Measurements from ENCODE around the gene SERPINB7.
"Not testable (repeated sequence)": the region's sequence is repeated elsewhere in the genome, so short reads cannot be mapped to it uniquely, and the experiment has no call there.

SERPINB7 gene, protein sequence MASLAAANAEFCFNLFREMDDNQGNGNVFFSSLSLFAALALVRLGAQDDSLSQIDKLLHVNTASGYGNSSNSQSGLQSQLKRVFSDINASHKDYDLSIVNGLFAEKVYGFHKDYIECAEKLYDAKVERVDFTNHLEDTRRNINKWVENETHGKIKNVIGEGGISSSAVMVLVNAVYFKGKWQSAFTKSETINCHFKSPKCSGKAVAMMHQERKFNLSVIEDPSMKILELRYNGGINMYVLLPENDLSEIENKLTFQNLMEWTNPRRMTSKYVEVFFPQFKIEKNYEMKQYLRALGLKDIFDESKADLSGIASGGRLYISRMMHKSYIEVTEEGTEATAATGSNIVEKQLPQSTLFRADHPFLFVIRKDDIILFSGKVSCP

DNA sequence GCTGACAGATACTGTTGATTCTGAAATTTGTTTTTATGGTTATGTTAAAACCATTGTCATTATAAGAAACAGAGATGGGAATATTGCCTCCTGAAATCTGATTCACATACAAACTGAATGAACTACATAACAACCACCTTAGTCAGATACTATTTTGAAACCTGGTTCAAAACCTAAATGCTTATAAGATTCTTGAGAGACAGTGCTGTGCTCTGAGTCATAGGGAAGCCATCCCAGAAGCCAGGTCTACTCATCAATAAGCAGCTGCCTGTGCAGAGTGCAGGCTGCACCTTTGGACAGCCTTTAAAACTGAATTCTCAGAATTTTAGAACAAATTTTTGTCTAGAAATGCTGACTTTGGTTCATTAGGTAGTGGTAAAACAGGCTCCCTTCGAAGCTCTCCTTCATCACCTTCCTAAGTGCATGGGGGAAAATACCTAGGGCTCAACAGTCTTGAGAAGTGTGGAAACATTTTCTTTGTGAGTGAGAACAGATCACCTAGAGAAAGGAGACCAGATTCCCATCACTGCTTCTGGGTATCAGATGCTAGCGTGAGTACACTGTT, at the start of gene SERPINB7:
Gene SERPINB7, plus strand, starts transcription at position 253 of the 565 bp plus-strand sequence. CDS start 6,955 bp downstream, outside the sequence.
- DNase-seq (ENCODE audit: low read depth), result peak; percentile 98

DNA sequence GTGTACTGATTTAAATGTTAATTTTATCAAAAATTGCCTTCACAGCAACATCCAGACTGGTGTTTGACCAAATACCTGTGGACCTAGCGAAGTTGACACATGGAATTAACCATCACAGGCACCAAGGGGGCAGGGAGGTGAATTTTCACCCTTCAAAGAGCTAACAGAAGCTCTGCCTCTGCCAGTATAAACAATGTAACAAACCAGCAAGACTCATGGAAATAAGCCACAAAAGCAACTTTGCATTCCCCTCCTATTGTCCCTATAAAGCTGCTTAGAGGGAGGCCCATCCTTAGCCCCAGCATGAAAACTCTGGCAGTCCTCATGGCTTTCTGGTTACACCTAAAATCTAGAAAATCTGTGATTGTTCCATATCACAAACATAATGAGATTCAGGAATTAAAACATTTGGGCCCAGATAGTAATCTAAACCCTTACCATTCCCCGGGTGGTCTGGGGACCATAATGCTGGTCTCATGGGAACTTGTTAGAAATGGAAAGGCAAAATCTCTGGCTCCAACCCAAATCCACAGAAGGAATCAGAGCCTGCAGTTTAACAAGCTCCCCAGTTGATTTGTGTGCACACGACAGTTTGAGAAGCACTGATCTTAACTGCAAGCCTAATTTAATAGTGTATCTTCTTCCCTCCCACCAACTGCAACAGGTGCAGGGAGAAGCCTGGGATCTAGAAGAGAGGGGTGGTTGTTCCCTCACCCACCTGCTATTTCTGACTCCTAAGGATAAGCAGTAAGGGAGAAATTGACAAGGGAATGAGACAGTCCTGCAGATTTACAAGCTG, 49.3 kb upstream of the SERPINB7 start:
- no peak for DNase-seq (ENCODE audit: low read depth)

DNA sequence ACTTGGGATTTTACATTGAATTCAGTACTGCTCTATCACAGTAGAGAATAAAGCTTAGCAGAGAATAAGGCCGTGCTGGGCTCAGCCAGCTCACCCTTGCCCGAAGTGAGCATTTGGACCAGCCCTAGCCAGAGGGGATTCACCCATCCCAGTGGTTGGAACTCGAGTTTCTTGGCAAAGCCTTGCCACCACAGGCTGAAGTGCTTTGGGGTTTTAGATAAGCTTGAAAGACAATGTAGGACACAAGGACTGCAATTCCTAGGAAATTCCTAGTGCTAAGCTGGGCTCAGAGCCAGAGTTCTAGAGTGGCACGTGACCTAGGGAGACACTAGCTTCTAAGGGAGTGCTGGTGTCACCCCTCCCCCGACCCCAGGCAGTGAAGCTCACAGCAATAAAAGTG, 44.4 kb upstream of the SERPINB7 start:
- DNase-seq (ENCODE audit: low read depth), result no peak

DNA sequence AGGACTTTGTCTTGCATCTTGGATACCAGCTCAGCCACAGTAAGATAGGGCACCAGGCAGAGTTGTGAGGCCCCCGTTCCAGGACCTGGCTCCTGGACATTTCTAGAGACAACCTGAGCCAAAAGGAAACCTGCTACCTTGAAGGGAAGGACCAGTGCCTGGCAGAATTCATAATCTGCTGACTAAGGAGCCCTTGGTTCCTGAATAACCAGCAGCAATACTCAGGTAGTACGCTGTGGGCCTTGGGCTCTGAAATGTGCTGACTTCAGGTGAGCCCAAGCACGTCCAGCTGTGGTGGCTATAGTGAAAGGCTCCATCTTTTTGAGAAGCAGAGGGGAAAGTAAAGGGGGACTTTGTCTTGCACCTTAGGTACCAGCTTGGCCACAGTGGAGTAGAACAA, 44.0 kb upstream of the SERPINB7 start:
- no peak for DNase-seq (ENCODE audit: low read depth)

DNA sequence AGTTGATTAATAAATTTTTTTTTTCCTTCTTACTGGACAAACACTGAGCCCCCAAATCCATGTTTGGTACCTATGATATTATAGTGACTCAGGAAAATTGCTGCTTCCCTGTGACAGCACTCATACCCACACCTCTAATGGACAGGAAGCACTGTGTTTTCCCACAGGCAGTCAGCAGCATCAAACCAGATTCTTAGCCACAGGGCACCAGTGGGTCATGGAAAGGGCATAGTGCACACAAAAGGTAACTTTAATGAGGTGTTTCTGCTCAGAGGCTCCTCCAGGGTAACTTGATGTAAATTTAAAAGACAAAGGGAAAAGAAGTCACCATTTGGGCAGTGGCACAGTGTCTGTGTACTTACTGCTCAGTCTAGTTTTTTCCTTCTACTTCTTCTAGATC, 38.3 kb upstream of the SERPINB7 start:
- peak; percentile 83 for DNase-seq (ENCODE audit: low read depth)

DNA sequence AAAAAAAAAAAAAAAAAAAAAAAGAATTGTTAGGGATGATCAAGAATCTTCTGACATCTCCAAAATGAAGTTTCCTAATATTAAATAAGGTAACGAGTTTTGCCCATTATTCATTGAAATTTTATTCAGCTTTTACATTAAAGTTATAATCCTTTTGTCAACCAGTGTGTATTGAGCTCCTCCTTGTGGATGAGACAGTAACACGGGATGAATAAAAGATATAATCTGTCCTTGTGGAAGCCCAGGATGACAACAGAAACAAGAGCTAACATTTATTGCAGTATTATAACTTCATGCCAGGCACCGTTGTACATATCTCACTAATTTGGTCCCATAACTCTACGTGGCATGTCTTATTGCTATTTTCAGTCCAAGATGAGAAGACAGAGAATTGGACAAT, 33.4 kb upstream of the SERPINB7 start:
- DNase-seq (ENCODE audit: low read depth), result peak; percentile 76

DNA sequence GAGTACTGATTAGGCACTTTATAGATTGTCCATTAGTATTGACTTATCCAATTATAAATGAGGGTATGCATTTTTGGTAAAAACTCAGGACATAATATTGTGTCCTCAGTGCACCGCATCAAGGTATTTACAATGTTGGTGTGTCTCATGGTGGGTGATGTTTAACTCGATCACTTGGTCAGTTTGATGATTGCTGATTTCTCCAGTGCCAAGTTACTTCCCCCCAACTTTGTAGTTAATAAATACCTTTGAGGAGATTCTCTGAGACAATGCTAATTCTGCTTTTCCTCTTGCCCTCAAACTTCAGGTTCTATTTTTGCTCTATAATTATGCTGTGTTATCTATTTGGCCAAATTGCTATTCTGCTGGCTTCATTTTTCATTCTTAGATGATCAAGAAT, 28.2 kb upstream of the SERPINB7 start:
- no peak for DNase-seq (ENCODE audit: low read depth)

DNA sequence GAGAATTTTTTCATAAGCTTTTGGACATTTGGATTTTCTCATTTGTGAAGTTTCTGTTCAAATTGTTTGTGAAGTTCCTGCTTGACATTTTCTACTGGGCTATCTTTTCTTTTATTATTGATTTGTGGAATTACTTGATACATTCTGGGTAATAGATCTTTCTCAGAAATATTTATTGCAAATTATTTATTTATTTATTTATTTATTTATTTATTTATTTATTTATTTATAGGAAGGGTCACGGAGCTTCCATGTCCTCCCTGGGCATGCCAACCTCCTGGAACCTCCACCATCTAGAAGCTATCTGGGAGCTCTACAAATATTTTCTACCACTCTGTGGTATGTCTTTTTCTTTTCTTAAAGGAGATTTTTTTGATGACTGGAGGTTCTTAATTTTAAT, 25.7 kb upstream of the SERPINB7 start:
- no peak for DNase-seq (ENCODE audit: low read depth)

DNA sequence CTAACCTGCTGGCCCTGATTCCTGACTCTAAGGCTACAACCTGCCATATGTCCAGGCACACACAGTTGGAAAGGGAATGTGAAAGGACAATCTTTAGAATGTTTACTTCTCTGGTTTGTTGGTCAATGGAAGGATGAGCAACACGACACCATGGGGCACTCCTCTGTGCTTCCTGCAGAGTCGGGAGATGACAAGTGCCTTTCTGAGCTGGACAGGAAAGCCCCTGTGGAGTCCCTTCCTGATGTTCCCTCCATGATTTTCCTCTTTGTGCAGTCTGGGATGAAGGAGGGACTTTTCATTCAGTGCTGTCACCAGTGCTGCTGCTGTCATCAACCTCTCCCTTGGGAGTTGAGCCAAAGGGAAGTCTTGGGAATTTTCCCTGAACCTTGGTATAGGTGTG, 22.6 kb upstream of the SERPINB7 start:
- no peak for DNase-seq (ENCODE audit: low read depth)

DNA sequence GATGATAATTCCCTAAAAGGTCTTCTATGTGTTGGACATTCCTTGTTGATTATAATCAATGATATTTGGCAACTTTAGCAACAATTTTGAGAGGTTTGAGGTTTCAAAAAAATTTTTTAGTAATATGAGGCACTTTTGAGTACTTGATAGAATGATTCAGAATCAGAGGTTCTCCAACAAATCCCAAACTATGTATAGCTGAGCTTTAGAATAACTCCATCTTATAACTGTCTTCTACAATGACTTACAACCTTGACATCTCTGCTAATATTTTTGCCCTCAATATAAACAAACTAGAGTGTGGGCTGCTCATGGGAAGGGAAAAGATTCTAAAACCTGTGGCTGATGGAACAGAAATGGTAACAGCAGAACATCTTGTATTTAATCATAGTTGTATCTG, 21.5 kb upstream of the SERPINB7 start:
- no peak for DNase-seq (ENCODE audit: low read depth)

DNA sequence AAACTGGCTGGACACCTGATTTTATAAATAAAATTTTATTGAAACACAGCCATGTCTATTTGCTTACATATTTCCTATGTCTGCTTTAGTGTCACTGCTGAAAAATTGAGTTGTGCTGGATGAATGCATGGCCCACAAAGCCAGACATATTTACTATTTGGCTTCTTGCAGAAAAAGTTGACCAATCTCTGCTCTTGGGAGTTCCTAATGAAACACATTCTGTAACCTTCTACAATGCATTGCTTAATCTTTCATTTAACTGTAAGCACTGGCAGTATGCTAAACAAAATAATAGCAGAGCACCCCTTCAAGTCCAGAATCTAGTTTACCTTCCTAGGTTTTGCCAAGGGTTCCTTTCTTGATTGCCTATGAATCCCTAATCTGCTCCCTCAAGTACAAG, 17.7 kb upstream of the SERPINB7 start:
- no peak for DNase-seq (ENCODE audit: low read depth)

DNA sequence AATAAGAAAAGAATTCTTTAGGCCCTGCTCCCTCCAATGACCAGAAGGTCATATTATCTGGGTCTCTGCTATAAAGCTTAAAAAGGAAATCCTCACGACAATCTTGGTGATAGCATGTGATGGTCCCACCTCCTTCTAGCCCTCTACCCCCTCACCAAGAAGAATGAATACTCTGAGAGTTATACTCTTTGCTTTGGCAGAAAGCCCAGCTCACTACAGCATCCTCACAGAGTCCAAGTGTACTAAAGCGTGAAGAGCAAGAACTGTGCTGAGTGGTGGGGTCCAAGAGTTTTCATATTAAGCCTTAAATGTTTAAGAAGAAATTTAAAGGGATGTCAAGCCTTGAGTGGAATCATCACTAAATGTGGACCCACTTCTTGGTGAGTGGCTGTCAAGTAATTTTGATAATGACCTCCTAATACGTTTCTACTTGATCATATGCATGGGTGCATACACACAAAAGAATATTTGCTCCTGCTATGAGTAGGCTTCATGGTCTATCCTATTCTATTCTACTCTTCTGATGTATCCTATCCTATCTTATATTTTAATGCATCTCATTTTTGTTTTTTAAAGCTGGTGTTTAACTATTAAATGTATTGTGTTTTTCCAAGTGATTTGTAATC, 16.5 kb upstream of the SERPINB7 start:
- no peak for DNase-seq (ENCODE audit: low read depth)

DNA sequence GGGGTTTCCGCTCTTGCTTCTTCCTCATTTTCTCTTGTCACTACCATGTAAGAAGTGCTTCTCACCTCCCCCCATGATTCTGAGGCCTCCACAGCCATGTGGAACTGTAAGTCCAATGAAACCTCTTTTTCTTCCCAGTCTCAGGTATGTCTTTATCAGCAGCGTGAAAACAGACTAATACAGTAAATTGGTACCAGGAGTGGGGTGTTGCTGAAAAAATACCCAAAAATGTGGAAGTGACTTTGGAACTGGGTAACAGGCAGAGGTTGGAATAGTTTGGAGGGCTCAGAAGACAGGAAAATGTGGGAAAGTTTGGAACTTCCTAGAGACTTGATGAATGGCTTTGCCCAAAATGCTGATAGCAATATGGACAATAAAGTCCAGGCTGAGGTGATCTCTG, 15.4 kb upstream of the SERPINB7 start:
- DNase-seq (ENCODE audit: low read depth), result not testable (repeated sequence)

DNA sequence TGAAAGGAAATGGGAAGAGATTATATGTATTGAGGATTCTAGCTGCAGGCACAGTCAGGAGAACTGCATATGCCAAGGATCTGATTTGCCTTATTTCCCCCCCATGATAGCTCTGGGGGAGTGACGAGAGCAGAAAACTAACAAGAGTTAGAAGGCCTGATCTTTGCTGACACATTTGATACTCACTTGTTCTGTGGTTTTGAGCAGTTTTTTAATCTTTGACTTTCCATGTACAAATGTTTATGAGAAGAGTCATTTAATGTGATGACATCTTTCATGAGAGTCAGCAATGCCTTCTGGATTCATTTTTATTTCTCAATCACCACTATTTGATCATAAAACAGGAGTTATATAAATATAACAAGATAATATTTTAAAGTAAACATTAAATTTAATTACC, 12.7 kb upstream of the SERPINB7 start:
- peak; percentile 95 for DNase-seq (ENCODE audit: low read depth)

DNA sequence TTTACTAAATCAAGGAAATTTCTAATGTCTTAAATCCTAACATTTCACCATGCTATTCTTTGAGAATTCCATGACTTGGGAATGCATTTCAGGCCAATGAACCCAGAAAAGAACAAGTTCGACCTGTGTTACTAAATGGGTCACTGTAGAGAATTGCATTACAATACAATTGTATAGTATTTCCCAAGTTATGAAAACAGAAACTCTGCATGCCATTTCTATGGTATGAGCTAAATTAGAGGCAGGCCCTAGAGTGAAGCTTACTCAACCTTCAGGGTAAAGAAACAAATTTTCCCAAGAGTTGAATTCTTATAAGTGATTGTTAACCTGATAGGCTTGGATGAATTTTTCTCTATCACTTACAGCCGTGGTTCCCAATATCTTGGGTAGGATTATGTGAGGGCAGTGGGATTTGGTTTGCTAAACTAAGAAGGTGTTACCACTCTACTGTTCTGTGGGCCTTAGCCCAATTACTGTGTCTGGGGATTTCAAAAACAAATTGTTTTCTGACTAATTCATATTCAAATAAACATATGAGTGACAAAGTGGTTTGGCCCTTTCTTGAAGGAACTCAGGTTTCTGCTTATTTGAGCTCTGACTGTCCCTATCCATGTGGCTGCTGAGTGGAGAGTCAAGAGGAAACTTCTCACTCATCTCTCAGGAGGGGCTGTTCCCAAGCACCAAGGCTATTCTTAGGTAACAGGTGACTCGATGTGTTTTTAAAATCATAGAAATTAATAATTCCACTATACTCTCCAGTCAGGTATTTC, 11.2 kb upstream of the SERPINB7 start:
- peak; percentile 67 for DNase-seq (ENCODE audit: low read depth)

DNA sequence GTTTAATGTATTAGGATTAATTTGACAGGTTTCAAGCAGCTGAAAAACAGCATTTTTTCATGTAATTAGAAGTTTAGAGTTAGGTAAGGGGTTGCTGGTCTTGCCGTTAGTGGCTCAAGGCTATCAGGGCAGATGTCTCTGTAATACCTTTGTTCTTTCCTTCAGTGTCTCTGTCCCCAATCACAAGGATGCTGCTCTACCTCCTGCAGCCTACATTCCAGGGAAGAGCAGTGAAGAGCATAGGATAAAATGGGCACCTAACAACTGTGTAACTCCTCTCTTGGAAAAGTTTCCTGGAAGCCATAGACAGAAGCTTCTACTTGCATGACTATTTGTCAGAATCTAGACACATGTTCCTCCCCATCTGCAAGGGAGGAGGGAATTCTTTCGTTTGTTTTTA, 9.4 kb upstream of the SERPINB7 start:
- DNase-seq (ENCODE audit: low read depth), result no peak

DNA sequence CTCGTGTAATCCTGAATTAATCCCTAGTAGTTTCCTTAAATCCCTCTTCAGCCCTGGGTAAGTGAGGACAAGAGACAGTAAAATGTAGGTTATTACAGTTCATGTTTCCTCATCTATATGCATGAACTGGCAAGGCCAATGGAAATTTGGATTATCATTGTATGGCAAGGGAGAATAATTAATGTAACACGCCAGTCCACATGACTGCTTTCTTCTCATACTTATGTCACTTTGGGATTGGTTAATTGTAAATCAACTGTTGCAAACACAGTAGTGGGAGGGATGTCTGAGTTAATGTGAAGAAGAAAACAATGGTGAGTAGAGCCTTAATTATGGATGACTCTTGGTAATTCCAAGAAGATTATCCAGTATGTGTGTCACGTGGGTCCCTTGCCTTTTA, 1.7 kb upstream of the SERPINB7 start:
- no peak for DNase-seq (ENCODE audit: low read depth)

DNA sequence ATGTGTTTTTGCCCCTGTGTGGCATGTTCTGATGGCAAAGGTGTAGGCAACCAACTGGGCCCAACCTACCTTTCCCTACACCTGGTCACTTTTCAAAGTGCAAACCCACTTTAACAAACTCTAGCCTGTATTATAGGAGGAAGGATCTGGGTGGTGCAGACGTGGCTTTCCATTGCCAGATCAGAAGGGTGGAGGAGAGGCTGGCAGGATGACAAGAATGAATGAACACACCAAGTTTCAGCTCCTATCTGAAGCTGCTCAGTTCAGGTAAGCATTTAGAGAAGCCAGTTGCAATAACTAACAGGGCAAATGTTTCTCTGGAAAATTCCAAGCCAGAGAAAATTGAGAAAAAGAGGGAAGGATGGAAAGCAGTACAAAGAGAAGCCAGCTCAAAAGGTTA, 707 bp upstream of the SERPINB7 start:
- no peak for DNase-seq (ENCODE audit: low read depth)

DNA sequence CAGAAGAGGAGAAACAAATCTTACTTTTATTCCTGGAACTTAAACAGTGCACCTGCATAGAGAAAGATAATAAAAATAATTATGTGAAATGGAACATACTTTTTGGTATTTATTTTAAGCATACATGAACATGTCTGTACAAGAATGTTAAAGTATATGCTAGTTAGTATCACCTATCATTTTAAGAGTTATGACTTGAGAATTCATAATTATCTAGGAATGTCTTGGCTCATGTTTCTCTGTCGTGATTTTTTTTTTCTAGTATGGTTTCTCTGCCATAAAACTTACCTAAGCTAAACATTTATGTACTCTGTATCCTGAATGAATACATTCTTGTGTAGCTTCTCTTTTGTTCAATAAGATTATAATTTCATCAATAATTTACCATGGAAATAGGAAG, 4.2 kb downstream of the SERPINB7 start:
- peak; percentile 58 for DNase-seq (ENCODE audit: low read depth)

DNA sequence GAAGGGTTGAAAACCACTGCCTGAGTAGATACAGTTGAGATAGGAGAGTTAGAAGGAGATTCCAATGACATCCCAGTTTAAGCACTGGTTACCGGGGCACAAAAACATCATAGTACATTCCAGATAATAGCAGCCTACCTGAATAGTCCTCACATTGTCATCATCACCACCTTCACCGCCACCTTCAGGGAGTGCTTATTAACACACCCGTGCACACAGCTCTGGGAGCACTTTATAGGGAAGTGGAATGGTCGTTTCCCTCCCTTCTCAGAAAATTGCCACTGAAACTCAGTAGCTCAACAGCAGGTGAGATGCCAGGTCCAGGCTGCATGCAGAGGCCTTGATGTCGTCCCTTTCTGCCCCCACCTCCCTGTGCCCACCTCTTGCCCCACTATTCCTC, 8.2 kb downstream of the SERPINB7 start:
- no peak for DNase-seq (ENCODE audit: low read depth)

DNA sequence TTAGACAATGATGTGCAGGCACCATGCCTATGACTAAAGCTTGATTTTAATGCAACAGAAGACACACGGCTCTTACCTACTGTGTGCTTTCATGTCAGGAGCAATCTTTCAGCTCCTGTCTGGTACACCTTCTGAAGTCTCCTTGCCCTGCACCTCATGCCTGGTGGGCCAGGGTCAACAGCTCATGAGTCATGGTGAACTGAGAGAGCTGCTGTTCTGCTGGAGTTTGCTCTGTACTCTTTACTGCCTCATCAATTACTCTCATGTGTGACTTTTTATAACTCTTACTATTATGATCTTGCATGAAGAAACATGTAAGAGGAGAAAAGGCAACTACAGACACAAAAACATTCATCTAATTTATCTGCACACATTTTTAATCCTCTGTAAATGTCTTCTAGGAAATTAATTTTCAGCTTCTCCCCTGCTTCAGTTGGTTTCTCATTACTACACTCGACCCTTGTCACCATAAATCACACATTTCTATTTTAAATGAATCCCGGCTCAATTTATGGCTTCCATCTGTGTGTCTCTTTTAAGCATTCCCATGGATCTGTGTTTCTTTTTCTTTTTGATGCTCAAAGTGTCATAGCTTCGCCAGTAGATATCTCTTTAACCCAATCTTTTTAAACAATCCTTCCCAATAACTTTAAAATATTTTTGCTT, 9.7 kb downstream of the SERPINB7 start:
- no peak for DNase-seq (ENCODE audit: low read depth)

All from ELR (cell line).